Mesenchymal stem cell (in vitro differentiated cells and primary cell): ENCODE results near the gene PLPPR1.

Source experiments
- DNase-seq: peaks from one replicate; pipeline ENCODE4 v3.0.0-alpha.2; 2013
- H2AFZ ChIP-seq: one replicate; pipeline ENCODE4 v1.6.1; 2013; ENCODE audit warnings: low read depth, mild to moderate bottlenecking, control low read depth, inconsistent platforms, low read length, moderate library complexity
- H2AK5ac ChIP-seq: 2 replicates; pipeline ENCODE4 v1.6.1; 2013; ENCODE audit warnings: low read length, moderate library complexity, mild to moderate bottlenecking, inconsistent platforms; ENCODE audit not compliant: severe bottlenecking
- H2BK120ac ChIP-seq: one replicate; pipeline ENCODE4 v1.6.1; 2013; ENCODE audit warnings: low read depth, mild to moderate bottlenecking, inconsistent platforms, low read length, moderate library complexity
- H2BK12ac ChIP-seq, 2 experiments: one replicate each; pipeline ENCODE4 v1.6.1; 2013; ENCODE audit warnings: inconsistent platforms in 2 of 2, low read length in 2 of 2, mild to moderate bottlenecking in 2 of 2, moderate library complexity in 2 of 2, control low read depth in 1 of 2
- H2BK15ac ChIP-seq: one replicate; pipeline ENCODE4 v1.6.1; 2013; ENCODE audit warnings: mild to moderate bottlenecking, low read depth, inconsistent platforms; ENCODE audit not compliant: poor library complexity, severe bottlenecking
- H2BK5ac ChIP-seq: 2 replicates; pipeline ENCODE4 v1.6.1; 2013; ENCODE audit warnings: low read depth, mild to moderate bottlenecking, low read length, control low read depth, inconsistent platforms; ENCODE audit not compliant: poor library complexity, severe bottlenecking
- H3K14ac ChIP-seq, 2 experiments: one replicate each; pipeline ENCODE4 v1.6.1; 2013; ENCODE audit warnings: inconsistent platforms in 2 of 2, low read length in 2 of 2, control low read depth in 1 of 2, mild to moderate bottlenecking in 1 of 2, moderate library complexity in 1 of 2
- H3K18ac ChIP-seq, 2 experiments: one replicate each; pipeline ENCODE4 v1.6.1; 2013; ENCODE audit warnings: inconsistent platforms in 2 of 2, low read length in 2 of 2, control low read depth in 1 of 2, low read depth in 1 of 2, mild to moderate bottlenecking in 1 of 2
- H3K23ac ChIP-seq, 2 experiments: one replicate each; pipeline ENCODE4 v1.6.1; 2013; ENCODE audit warnings: inconsistent platforms in 2 of 2, low read length in 2 of 2, mild to moderate bottlenecking in 2 of 2, moderate library complexity in 2 of 2, control low read depth in 1 of 2
- H3K27ac ChIP-seq: 2 replicates; pipeline ENCODE4 v1.5.1; 2013; ENCODE audit warnings: mild to moderate bottlenecking, moderate library complexity, low read length, control low read depth, inconsistent platforms; ENCODE audit not compliant: poor library complexity, severe bottlenecking
- H3K27me3 ChIP-seq, 2 experiments: 2 replicates each; pipeline versions ENCODE4 v1.6.1 to v1.7.0; 2013; ENCODE audit warnings: low read length in 2 of 2, mild to moderate bottlenecking in 2 of 2, moderate library complexity in 2 of 2, control low read depth in 1 of 2, inconsistent platforms in 1 of 2; ENCODE audit not compliant: control insufficient read depth in 1 of 2, insufficient read depth in 1 of 2
- H3K36me3 ChIP-seq, 2 experiments: 2 replicates each; pipeline versions ENCODE4 v1.6.1 to v1.7.0; 2013; ENCODE audit warnings: low read length in 2 of 2, control low read depth in 1 of 2, inconsistent platforms in 1 of 2, low read depth in 1 of 2, mild to moderate bottlenecking in 1 of 2; ENCODE audit not compliant: insufficient read depth in 2 of 2, control insufficient read depth in 1 of 2
- H3K4ac ChIP-seq, 2 experiments: one replicate each; pipeline ENCODE4 v1.6.1; 2013; ENCODE audit warnings: inconsistent platforms in 2 of 2, low read length in 2 of 2, mild to moderate bottlenecking in 2 of 2, moderate library complexity in 2 of 2, control low read depth in 1 of 2, low read depth in 1 of 2
- H3K4me1 ChIP-seq: 2 replicates; pipeline ENCODE4 v1.6.1; 2013; ENCODE audit warnings: low read depth, low read length, control low read depth; ENCODE audit not compliant: control insufficient read depth, insufficient read depth
- H3K4me2 ChIP-seq: 2 replicates; pipeline ENCODE4 v1.6.1; 2013; ENCODE audit warnings: low read length, mild to moderate bottlenecking, inconsistent platforms; ENCODE audit not compliant: poor library complexity, severe bottlenecking
- H3K4me3 ChIP-seq, 2 experiments: 2 replicates each; pipeline versions ENCODE4 v1.5.1 to v1.7.0; 2013; ENCODE audit warnings: low read length in 2 of 2, mild to moderate bottlenecking in 2 of 2, control low read depth in 1 of 2, low read depth in 1 of 2; ENCODE audit not compliant: insufficient read depth in 1 of 2
- H3K79me1 ChIP-seq: replicated peaks from 2 replicates; pipeline ENCODE4 v1.6.1; 2013; ENCODE audit warnings: mild to moderate bottlenecking, control low read depth, low read length, inconsistent platforms; ENCODE audit not compliant: poor library complexity, severe bottlenecking
- H3K9ac ChIP-seq: 2 replicates; pipeline ENCODE4 v1.7.0; 2013; ENCODE audit warnings: mild to moderate bottlenecking, low read length, moderate library complexity
- H3K9me3 ChIP-seq: 2 replicates; pipeline ENCODE4 v1.7.0; 2013; ENCODE audit warnings: mild to moderate bottlenecking, low read length; ENCODE audit not compliant: control insufficient read depth
- H4K8ac ChIP-seq: one replicate; pipeline ENCODE4 v1.6.1; 2013; ENCODE audit warnings: inconsistent platforms, mild to moderate bottlenecking, low read length, moderate library complexity
- H4K91ac ChIP-seq: one replicate; pipeline ENCODE4 v1.6.1; 2013; ENCODE audit warnings: mild to moderate bottlenecking, low read length, inconsistent platforms
- WGBS: methylation state at CpG from one replicate; pipeline ENCODE4 v1.1.7; 2013; ENCODE audit warnings: mixed read lengths; 5-methylcytosine and 5-hydroxymethylcytosine counted together

PLPPR1 gene

GRCh38 chr9:101027733-101028345, 688 bp upstream of the PLPPR1 start:
- H3K36me3 ChIP-seq: no peaks in the 10 kb centered on the region
- H3K4me1 ChIP-seq: peaks cover 16% of the 10 kb centered on the region
- no peak overlapping the region for H3K18ac ChIP-seq
- no peak overlapping the region for H4K8ac ChIP-seq
- H2BK15ac ChIP-seq: no peak overlapping the region
- no peak overlapping the region for H2AK5ac ChIP-seq
- H3K14ac ChIP-seq: no peak overlapping the region
- H2AFZ ChIP-seq: peak overlapping the region; percentile 55
- 24% methylated on average over 11 of the region's 12 CpGs for WGBS
- no peaks in the 10 kb centered on the region for H3K79me1 ChIP-seq
- peak overlapping the region; percentile 58 to 73 for H3K4me3 ChIP-seq
- no peak overlapping the region for H3K4ac ChIP-seq
- H3K27ac ChIP-seq: no peak overlapping the region
- DNase-seq: no peak
- H3K9me3 ChIP-seq: no peaks in the 10 kb centered on the region
- H2BK5ac ChIP-seq: no peak overlapping the region
- peaks cover 39 to 47% of the 10 kb centered on the region in 2 experiments for H3K27me3 ChIP-seq
- H2BK12ac ChIP-seq: no peak overlapping the region
- H3K23ac ChIP-seq: no peak overlapping the region
- H4K91ac ChIP-seq: no peak overlapping the region
- peak overlapping the region; percentile 58 for H3K4me2 ChIP-seq
- no peak overlapping the region for H2BK120ac ChIP-seq
- no peak overlapping the region for H3K9ac ChIP-seq

GRCh38 chr9:101029315-101030085, 973 bp downstream of the PLPPR1 start:
- H3K18ac ChIP-seq: no peak overlapping the region
- H2BK120ac ChIP-seq: no peak overlapping the region
- peak overlapping the region; percentile 22 for H2BK5ac ChIP-seq
- H3K36me3 ChIP-seq: no peaks in the 10 kb centered on the region
- no peak overlapping the region for H2BK15ac ChIP-seq
- no peaks in the 10 kb centered on the region for H3K79me1 ChIP-seq
- no peak overlapping the region for H2AFZ ChIP-seq
- no peak overlapping the region for H4K91ac ChIP-seq
- no peaks in the 10 kb centered on the region for H3K9me3 ChIP-seq
- no peak overlapping the region for H3K9ac ChIP-seq
- no peak overlapping the region for H2AK5ac ChIP-seq
- H4K8ac ChIP-seq: no peak overlapping the region
- H3K27me3 ChIP-seq: peaks cover 39 to 52% of the 10 kb centered on the region in 2 experiments
- H3K4ac ChIP-seq: peak overlapping the region in 1 of 2 experiments; percentile 35
- H3K27ac ChIP-seq: no peak overlapping the region
- peak overlapping the region; percentile 58 for H3K4me2 ChIP-seq
- peak overlapping the region in 1 of 2 experiments; percentile 73 for H3K4me3 ChIP-seq
- 9% methylated on average over 33 of the region's 38 CpGs for WGBS
- peaks cover 16% of the 10 kb centered on the region for H3K4me1 ChIP-seq
- no peak overlapping the region for H2BK12ac ChIP-seq
- no peak overlapping the region for H3K14ac ChIP-seq
- DNase-seq: no peak
- H3K23ac ChIP-seq: no peak overlapping the region

- no peak overlapping the region for H2BK15ac ChIP-seq
- no peaks in the 10 kb centered on the region for H3K79me1 ChIP-seq
- no peak overlapping the region for H3K27ac ChIP-seq
- no peaks in the 10 kb centered on the region for H3K36me3 ChIP-seq
- no peak overlapping the region for H3K4me3 ChIP-seq
- no peak overlapping the region for H3K9ac ChIP-seq
- H3K9me3 ChIP-seq: no peaks in the 10 kb centered on the region
- H3K18ac ChIP-seq: no peak overlapping the region
- no peak overlapping the region for H3K23ac ChIP-seq
- no peak overlapping the region for H3K14ac ChIP-seq
- no peak overlapping the region for H3K4ac ChIP-seq
- H3K4me1 ChIP-seq: peaks cover 16% of the 10 kb centered on the region
- H2BK12ac ChIP-seq: no peak overlapping the region
- H2BK5ac ChIP-seq: no peak overlapping the region
- no peak overlapping the region for H4K8ac ChIP-seq
- no peak overlapping the region for H2AFZ ChIP-seq
- H3K27me3 ChIP-seq: peaks cover 39 to 52% of the 10 kb centered on the region in 2 experiments
- no peak overlapping the region for H4K91ac ChIP-seq
- no peak overlapping the region for H2AK5ac ChIP-seq
- 37% methylated on average over 8 of the region's 8 CpGs for WGBS
- no peak for DNase-seq
- no peak overlapping the region for H2BK120ac ChIP-seq
- H3K4me2 ChIP-seq: no peak overlapping the region
Observed at GRCh38 chr9:101030086-101030391, 1.5 kb downstream of the PLPPR1 start.

- Histone ChIP-seq H3K9ac (no peak overlapping the region), H3K79me1 (no peaks in the 10 kb centered on the region), H2AK5ac (no peak overlapping the region), H2AFZ (no peak overlapping the region), H3K4ac (no peak overlapping the region), H2BK5ac (no peak overlapping the region), H3K14ac (no peak overlapping the region), H2BK12ac (no peak overlapping the region), H3K23ac (no peak overlapping the region), H3K4me1 (peaks cover 16% of the 10 kb centered on the region), H3K4me3 (no peak overlapping the region), H3K36me3 (no peaks in the 10 kb centered on the region), H2BK15ac (no peak overlapping the region), H3K4me2 (no peak overlapping the region), H2BK120ac (no peak overlapping the region), H3K9me3 (no peaks in the 10 kb centered on the region), H3K18ac (no peak overlapping the region), H4K8ac (no peak overlapping the region), H4K91ac (no peak overlapping the region), H3K27ac (no peak overlapping the region), H3K27me3 (peaks cover 29 to 42% of the 10 kb centered on the region in 2 experiments)
- 57% methylated on average over 1 of the region's 1 CpG for whole genome bisulfite sequencing
- no peak for DNase-seq
Observed at GRCh38 chr9:101032426-101032825, 3.9 kb downstream of the PLPPR1 start.
